CD4-positive, alpha-beta T cell treated with Interferon alpha-2 for 1 hour (primary cell): ENCODE measurements around the gene DMPK.
A peak's percentile ranks its signal among the peaks of the same experiment; 100 is the strongest.
"Not testable (repeated sequence)": the region's sequence is repeated elsewhere in the genome, so short reads cannot be mapped to it uniquely, and the experiment has no call there.

Experiments used
- DNase-seq, 2 donors: peaks; one replicate each; pipeline ENCODE4 v3.0.0-alpha.2; 2020 to 2022

The DMPK gene

GRCh38 chr19:45733160-45733810 is 49.0 kb downstream of the DMPK start, which contains the start of gene MEIOSIN:
Gene MEIOSIN, plus strand, starts transcription at chr19:45733439. Its CDS starts 1,938 bp downstream, at chr19:45735377.
- no peak for DNase-seq

- peak; percentile 94 to 96 for DNase-seq
These were observed 51.7 kb downstream of the DMPK start, which contains the start of gene FBXO46 for GRCh38 chr19:45730368-45731288. Gene FBXO46, minus strand, starts transcription at chr19:45730896. Its CDS starts 17,401 bp downstream, at chr19:45713495.

DNA sequence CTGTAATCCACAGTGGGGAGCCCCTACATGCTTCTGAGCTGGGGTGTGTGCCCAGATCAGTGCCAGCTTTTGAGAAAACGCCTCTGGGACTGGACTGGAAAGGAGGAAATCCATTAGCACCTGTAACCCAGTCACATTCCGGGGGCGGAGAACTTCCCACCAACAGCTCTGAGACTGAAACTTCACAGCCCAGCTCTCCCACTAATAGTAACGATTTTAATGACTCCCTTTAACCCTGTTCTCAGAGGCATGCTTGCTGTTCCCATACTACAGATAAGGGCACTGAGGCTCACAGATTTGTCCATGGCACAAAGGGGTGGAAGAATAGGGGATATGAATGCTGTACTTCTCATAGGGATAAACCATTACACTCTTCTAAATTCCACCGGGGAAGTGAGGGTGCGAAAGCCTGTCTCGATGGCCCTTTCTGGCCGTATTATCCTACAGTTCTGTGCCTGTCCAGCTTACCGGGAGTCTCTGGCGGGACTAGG is 52.4 kb downstream of the DMPK start:
- DNase-seq = no peak

DNA sequence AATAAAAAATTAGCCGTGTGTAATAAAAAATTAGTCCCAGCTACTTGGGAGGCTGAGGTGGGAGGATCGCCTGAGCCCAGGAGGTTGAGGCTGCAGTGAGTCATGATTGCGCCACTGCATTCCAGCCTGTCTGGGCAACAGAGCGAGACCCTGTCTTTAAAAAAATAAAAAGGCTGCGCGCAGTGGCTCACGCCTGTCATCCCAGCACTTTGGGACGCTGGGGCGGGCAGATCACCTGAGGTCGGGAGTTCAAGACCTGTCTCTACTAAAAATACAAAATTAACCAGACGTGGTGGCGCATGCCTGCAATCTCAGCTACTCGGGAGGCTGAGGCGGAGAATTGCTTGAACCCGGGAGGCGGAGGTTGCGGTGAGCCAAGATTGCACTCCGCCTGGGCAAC is 53.6 kb downstream of the DMPK start:
- not testable (repeated sequence) for DNase-seq

DNA sequence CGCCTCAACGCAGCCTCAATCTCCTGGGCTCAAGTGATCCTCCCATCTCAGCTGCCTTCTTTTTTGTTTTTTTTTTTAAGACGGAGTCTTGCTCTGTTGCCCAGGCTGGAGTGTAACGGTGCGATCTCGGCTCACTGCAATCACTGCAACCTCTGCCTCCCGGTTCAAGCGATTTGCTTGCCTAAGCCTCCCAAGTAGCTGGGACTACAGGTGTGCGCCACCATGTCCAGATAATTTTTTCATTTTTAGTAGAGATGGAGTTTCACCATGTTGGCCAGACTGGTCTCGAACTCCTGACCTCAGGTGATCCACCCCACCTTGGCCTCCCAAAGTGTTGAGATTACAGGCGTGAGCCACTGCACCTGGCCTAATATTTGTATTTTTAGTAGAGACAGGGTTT is 62.2 kb downstream of the DMPK start:
- DNase-seq = not testable (repeated sequence)
